Gastrocnemius medialis (tissue), 4 donors: ENCODE data around the gene RFNG. TPM values are rescaled to one million over a fixed set of nuclear protein-coding genes. Genes with fewer than 3 reads are reported as not detected.
A peak's percentile ranks its signal among the peaks of the same experiment; 100 is the strongest.

ENCODE experiments used
- ATAC-seq, 2 donors: fragments of 150-250 bp; one replicate each; pipeline ENCODE4 v1.9.1; 2016
- DNase-seq, 2 donors: peaks; one replicate each; pipeline ENCODE4 v3.0.0-alpha.2; 2019
- H3K27ac ChIP-seq, 4 donors: fragments of 200-600 bp; sonication (generic); 1 replicate in 1 of 4; 2 replicates in 3 of 4; pipeline ENCODE4 v1.5.1; 2016 to 2018; ENCODE audit warnings: mild to moderate bottlenecking in 2 of 4, moderate library complexity in 1 of 4
- H3K27me3 ChIP-seq, 3 donors: fragments of 200-600 bp; sonication (generic) in 2 of 3; 1 replicate in 1 of 3; 2 replicates in 2 of 3; pipeline versions ENCODE4 v1.5.1 to v1.6.0; 2016 to 2019; ENCODE audit warnings: mild to moderate bottlenecking in 1 of 3, moderate library complexity in 1 of 3
- H3K36me3 ChIP-seq, 2 donors: fragments of 200-600 bp; sonication (generic) in 1 of 2; one replicate each; pipeline ENCODE4 v1.5.1; 2017 to 2018
- H3K4me1 ChIP-seq, 2 donors: fragments of 200-600 bp; sonication (generic) in 1 of 2; one replicate each; pipeline ENCODE4 v1.5.1; 2016 to 2017; ENCODE audit warnings: mild to moderate bottlenecking in 2 of 2
- H3K4me3 ChIP-seq, 4 donors: fragments of 200-600 bp; sonication (generic) in 3 of 4; 1 replicate in 1 of 4; 2 replicates in 3 of 4; pipeline ENCODE4 v1.5.1; 2016 to 2019; ENCODE audit warnings: mild to moderate bottlenecking in 2 of 4
- H3K9me3 ChIP-seq, 3 donors: fragments of 200-600 bp; sonication (generic) in 2 of 3; 1 replicate in 1 of 3; 2 replicates in 2 of 3; pipeline ENCODE4 v1.5.1; 2016 to 2019
- POLR2A ChIP-seq, 2 donors: fragments of 450-650 bp; IDR thresholded peaks; one replicate each; pipeline ENCODE4 v1.6.1; 2017; ENCODE audit warnings: antibody characterized with exemption in 2 of 2, mild to moderate bottlenecking in 2 of 2, moderate library complexity in 2 of 2
- in situ Hi-C, 4 donors: fragments of 200-750 bp; cut with MboI; loops; one replicate each; pipeline versions ENCODE4 v1.15.0 to v1.8.0; 2017; ENCODE audit warnings: low sequenced_read_pairs in 4 of 4
- intact Hi-C: fragments of 100-400 bp; cut with DNase I; formaldehyde crosslinking; loops from one replicate; pipeline ENCODE4 v1.15.1; 2023; ENCODE audit warnings: low total_unique reads
- total RNA-seq, 4 donors: library from RNA; depleted of rRNA; stranded (reverse); fragments of >200 nt; gene quantifications; one replicate each; pipeline versions ENCODE4 v1.1.0 to v1.2.3, GENCODE V29; 2016
- TF ChIP-seq, protein P1 (sequence below), 5 experiments: fragments of 450-650 bp in 3 of 5; fragments of 200-600 bp in 2 of 5; sonication (generic) in 2 of 5; IDR thresholded peaks in 4 of 5; conservative IDR thresholded peaks in 1 of 5; 1 replicate in 4 of 5; 2 replicates in 1 of 5; pipeline ENCODE4 v1.5.1; 2016 to 2019; ENCODE audit warnings: antibody characterized with exemption in 5 of 5, mild to moderate bottlenecking in 3 of 5, moderate library complexity in 3 of 5

Gene RFNG
- total RNA-seq, 4 donors from 2014 or later = 29.6 to 64.9 (median 49.1) TPM

DNA sequence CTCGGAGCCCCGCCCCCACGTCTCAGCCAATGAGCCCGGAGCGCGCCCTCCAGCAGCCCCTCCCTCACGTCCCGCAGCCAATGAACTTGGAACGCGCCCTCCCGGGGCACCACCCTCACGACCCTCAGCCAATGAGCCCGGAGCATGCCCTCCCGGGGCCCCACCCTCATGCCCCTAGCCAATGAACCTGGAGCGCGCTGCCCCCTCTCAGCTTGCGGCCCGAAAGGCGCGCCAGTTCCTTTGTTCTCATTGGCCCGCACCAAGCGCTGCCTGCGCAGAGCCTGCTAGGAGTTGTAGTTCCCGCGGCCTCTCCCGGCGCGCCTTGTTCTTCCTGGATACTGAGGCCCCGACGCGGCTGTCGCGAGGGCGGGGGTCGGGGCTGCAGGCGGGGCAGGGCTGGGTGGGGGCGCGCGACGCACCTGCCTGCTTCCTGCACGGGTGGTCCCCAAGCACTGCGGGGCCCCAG lies 28.6 kb downstream of the RFNG start, which contains the start of gene LRRC45:
Gene LRRC45 (plus strand): TSS at position 325 of the 466 bp plus-strand sequence. CDS start 339 bp downstream, outside the sequence.
- TF ChIP-seq, protein P1, sequence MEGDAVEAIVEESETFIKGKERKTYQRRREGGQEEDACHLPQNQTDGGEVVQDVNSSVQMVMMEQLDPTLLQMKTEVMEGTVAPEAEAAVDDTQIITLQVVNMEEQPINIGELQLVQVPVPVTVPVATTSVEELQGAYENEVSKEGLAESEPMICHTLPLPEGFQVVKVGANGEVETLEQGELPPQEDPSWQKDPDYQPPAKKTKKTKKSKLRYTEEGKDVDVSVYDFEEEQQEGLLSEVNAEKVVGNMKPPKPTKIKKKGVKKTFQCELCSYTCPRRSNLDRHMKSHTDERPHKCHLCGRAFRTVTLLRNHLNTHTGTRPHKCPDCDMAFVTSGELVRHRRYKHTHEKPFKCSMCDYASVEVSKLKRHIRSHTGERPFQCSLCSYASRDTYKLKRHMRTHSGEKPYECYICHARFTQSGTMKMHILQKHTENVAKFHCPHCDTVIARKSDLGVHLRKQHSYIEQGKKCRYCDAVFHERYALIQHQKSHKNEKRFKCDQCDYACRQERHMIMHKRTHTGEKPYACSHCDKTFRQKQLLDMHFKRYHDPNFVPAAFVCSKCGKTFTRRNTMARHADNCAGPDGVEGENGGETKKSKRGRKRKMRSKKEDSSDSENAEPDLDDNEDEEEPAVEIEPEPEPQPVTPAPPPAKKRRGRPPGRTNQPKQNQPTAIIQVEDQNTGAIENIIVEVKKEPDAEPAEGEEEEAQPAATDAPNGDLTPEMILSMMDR (IDR thresholded peaks at IDR 0.05 in 4 of 5, conservative IDR thresholded peaks at IDR 0.05 in 1 of 5) = no peak
- TF ChIP-seq POLR2A (IDR thresholded peaks at IDR 0.05) = no peak
- peak; percentile 100 for DNase-seq
- Histone ChIP-seq H3K27ac (peak within 1 kb of the TSS; percentile 78 to 86 (median 79)), H3K9me3 (no peaks in the 10 kb centered on the region), H3K27me3 (no peaks in the 10 kb centered on the region), H3K36me3 (no peaks in the 10 kb centered on the region), H3K4me1 (peaks cover 25 to 54% of the 10 kb centered on the region in 2 donors), H3K4me3 (peak within 1 kb of the TSS; percentile 89 to 92 (median 92))
- in situ Hi-C loops (loop anchor here in 1 of 4 donors (5.0 kb wide), 1 partner anchor 61 kb away; the partner anchor contains the start of gene NOTUM), intact Hi-C loops (loop anchor here (1.0 kb wide), 3 partner anchors 14 to 163 kb away; partner anchors contain the start of genes ASPSCR1, DCXR and P4HB)
- peak; percentile 86 to 91 for ATAC-seq

DNA sequence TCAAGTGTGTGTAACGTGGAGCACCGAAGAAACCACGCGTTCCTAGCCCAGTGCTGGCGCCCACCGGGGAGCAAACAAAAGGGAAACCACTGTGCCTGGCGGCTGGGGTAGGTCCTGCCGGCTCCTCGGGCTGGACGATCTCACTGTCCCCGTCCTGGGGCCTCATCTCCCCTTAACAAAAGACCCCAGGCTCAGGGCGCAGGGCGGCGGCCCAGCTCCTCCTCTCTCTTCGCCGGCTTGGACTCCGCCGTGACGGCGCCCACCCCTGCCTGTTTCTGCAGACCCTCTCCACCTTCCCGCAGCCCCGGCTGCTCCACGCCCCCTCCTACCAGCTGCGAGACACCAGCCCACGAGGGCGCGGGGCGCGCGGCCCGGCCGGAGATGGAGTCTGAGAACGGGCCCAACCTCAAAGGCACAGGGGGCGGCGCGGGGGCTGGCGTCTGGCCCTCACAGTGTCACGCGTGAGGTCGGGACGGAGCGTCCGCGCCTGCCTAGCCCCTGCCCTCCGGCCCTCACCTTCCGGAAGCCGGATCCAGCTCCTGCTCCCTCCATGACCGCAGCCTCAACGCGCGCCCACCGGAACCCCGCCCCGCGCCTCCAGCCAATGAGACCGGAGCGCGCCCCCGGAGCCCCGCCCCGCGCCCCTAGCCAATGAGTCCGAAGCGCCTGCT lies 29.2 kb downstream of the RFNG start, which contains the start of gene CENPX:
Gene CENPX (minus strand): TSS at position 569 of the 671 bp plus-strand sequence. CDS start 17 bp downstream, at position 552.
- DNase-seq (no peak), ATAC-seq (no peak)
- Histone ChIP-seq H3K4me3 (peak within 1 kb of the TSS; percentile 89 to 92 (median 92)), H3K27me3 (no peaks in the 10 kb centered on the region), H3K4me1 (peaks cover 25 to 60% of the 10 kb centered on the region in 2 donors), H3K36me3 (no peaks in the 10 kb centered on the region), H3K9me3 (no peaks in the 10 kb centered on the region), H3K27ac (peak within 1 kb of the TSS; percentile 78 to 86 (median 79))
- intact Hi-C loops = no loop called here
- in situ Hi-C loops = loop anchor here in 1 of 4 donors (5.0 kb wide), 1 partner anchor 60 kb away; the partner anchor contains the start of gene NOTUM
- peak; percentile 55 to 82 for TF ChIP-seq POLR2A (IDR thresholded peaks at IDR 0.05)
- TF ChIP-seq, protein P1 (IDR thresholded peaks at IDR 0.05 in 4 of 5, conservative IDR thresholded peaks at IDR 0.05 in 1 of 5) = no peak

DNA sequence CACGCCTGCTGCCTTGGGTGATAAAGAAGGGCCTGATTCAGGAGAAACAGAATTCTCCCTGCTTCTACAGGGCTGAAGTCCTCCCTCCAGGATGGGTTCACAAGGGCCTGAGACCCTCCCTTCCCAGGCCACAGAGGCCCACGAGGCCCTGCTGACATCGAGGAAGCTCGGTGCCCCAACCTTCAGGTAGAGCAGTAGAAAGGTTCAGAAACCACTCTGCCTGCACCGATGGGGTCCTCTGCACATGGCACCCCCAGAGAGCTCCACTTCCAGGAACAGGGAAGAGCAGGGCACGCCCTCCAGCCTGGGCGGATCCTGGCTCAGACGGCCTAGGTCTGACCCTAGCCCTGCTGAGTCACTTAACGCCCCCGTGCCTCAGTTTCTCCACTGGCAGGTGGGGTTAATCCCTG lies 29.7 kb downstream of the RFNG start:
- Histone ChIP-seq H3K27me3 (no peaks in the 10 kb centered on the region), H3K4me1 (peaks cover 25 to 63% of the 10 kb centered on the region in 2 donors), H3K36me3 (no peaks in the 10 kb centered on the region), H3K27ac (peak overlapping the region in 3 of 4 donors; percentile 79 to 86 (median 79)), H3K4me3 (peak overlapping the region; percentile 89 to 92 (median 92)), H3K9me3 (no peaks in the 10 kb centered on the region)
- in situ Hi-C loops (loop anchor here in 1 of 4 donors (5.0 kb wide), 1 partner anchor 60 kb away; the partner anchor contains the start of gene NOTUM), intact Hi-C loops (loop anchor here (1.0 kb wide), 1 partner anchor 63 kb away; no protein-coding TSS in a partner anchor)
- TF ChIP-seq POLR2A (IDR thresholded peaks at IDR 0.05) = no peak
- TF ChIP-seq, protein P1 (IDR thresholded peaks at IDR 0.05 in 4 of 5, conservative IDR thresholded peaks at IDR 0.05 in 1 of 5) = no peak
- DNase-seq (no peak), ATAC-seq (no peak)

DNA sequence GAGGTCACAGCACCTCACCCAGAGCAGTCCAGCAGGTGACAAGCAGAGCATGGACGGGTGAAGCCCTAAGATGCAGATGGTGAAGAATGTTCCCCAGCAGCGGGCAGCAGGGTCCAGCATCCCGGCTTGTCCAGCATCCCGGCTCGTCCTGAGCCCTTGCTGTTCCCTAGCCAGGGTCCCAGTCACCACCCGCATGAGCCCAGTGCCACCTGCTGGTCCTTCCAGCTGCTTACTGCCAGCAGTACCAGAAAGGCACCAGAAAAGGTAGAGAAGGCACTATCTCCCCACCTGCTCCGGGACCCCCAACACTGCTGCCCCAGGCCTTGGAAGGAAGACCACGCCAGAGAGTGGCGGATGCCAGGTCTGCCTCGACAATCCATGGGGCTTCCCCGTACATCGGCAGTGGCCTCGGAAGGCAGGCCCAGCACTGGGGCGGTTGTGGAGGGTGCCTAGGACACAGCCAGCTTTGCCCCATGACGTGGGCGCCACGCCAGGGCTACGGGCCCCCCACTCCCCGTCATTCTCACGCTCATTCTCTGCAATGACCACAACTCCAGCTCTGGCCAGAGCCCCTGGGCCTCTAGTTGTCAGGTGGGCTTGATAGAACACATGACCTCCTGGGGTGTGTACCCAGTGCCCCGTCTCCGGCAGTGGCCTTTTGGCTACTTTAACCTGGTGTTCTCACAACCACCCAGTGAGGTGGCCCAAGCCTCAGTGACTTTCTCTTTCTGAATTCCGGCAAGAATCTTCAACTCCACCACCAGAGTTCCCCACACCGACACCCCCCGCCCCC lies 30.3 kb downstream of the RFNG start:
- H3K36me3 ChIP-seq = no peaks in the 10 kb centered on the region
- DNase-seq (peak; percentile 58 to 78), ATAC-seq (peak; percentile 25 to 28)
- in situ Hi-C loops = loop anchor here in 1 of 4 donors (5.0 kb wide), 1 partner anchor 59 kb away; the partner anchor contains the start of gene NOTUM
- intact Hi-C loops = loop anchor here (1.0 kb wide), 1 partner anchor 62 kb away; no protein-coding TSS in a partner anchor
- H3K4me1 ChIP-seq = peaks cover 25 to 63% of the 10 kb centered on the region in 2 donors
- H3K27ac ChIP-seq = peak overlapping the region in 2 of 4 donors; percentile 79 to 86
- TF ChIP-seq, protein P1 (IDR thresholded peaks at IDR 0.05 in 4 of 5, conservative IDR thresholded peaks at IDR 0.05 in 1 of 5) = peak; percentile 72 to 88 (median 80)
- TF ChIP-seq POLR2A (IDR thresholded peaks at IDR 0.05) = no peak
- no peaks in the 10 kb centered on the region for H3K27me3 ChIP-seq
- no peaks in the 10 kb centered on the region for H3K9me3 ChIP-seq
- H3K4me3 ChIP-seq = peak overlapping the region in 3 of 4 donors; percentile 89 to 92 (median 91)
